Measurements from ENCODE around the gene CCDC60. TPM values are rescaled to one million over a fixed set of nuclear protein-coding genes. Genes with fewer than 3 reads are reported as not detected.

Gene CCDC60
- total RNA-seq, 2 donors from 2014 or later, result not detected

- Mint-ChIP-seq H3K36me3 (ENCODE audit: low read depth) (no peaks in the 10 kb centered on the region), H3K4me1 (no peaks in the 10 kb centered on the region)
Observed at GRCh38 chr12:119365451-119365850, 30.9 kb downstream of the CCDC60 start.

GRCh38 chr12:119366007-119366406 lies 31.5 kb downstream of the CCDC60 start:
- ATAC-seq (replicated peaks), result no peak
- Mint-ChIP-seq H3K27ac (no peak overlapping the region), H3K4me1 (no peaks in the 10 kb centered on the region), H3K9me3 (no peaks in the 10 kb centered on the region), H3K4me3 (no peak overlapping the region), H3K27me3 (peaks cover 12% of the 10 kb centered on the region), H3K36me3 (ENCODE audit: low read depth) (no peaks in the 10 kb centered on the region)

More at GRCh38 chr12:119365451-119365850, 30.9 kb downstream of the CCDC60 start:
- ATAC-seq (replicated peaks), result no peak
- no peak overlapping the region for H3K27ac Mint-ChIP-seq
- H3K4me3 Mint-ChIP-seq, result no peak overlapping the region
- peaks cover 12% of the 10 kb centered on the region for H3K27me3 Mint-ChIP-seq
- no peaks in the 10 kb centered on the region for H3K9me3 Mint-ChIP-seq

DNA sequence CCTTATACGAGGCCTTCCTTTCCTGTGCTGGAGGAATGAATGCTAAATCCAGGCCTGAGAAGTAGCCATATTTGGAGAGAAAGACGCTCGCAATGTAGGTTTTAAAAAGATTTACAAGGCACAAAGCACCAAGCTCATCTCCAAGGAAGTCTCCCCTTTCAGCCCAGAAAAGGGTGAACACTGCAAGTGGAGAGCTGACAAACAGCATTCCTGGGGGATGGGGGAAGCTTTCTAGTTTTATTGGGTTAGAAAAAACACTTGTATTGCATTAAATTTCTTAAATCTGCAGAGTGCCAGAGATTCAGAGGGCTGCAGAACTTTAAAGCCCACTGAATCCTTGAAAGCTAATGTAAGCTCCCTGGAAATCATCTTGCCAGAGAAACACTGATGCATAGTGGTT lies 34.6 kb downstream of the CCDC60 start:
- no peaks in the 10 kb centered on the region for H3K4me1 Mint-ChIP-seq
- no peak overlapping the region for H3K4me3 Mint-ChIP-seq
- H3K9me3 Mint-ChIP-seq, result no peaks in the 10 kb centered on the region
- H3K27ac Mint-ChIP-seq, result no peak overlapping the region
- no peaks in the 10 kb centered on the region for H3K36me3 Mint-ChIP-seq (ENCODE audit: low read depth)
- ATAC-seq (replicated peaks), result no peak
- H3K27me3 Mint-ChIP-seq, result peaks cover 10% of the 10 kb centered on the region

- no peak for ATAC-seq (replicated peaks)
- no peaks in the 10 kb centered on the region for H3K9me3 Mint-ChIP-seq
- peaks cover 12% of the 10 kb centered on the region for H3K27me3 Mint-ChIP-seq
- no peak overlapping the region for H3K27ac Mint-ChIP-seq
- H3K36me3 Mint-ChIP-seq (ENCODE audit: low read depth), result no peaks in the 10 kb centered on the region
- H3K4me1 Mint-ChIP-seq, result no peaks in the 10 kb centered on the region
- H3K4me3 Mint-ChIP-seq, result no peak overlapping the region
Observed at GRCh38 chr12:119369907-119370546, 35.5 kb downstream of the CCDC60 start.

DNA sequence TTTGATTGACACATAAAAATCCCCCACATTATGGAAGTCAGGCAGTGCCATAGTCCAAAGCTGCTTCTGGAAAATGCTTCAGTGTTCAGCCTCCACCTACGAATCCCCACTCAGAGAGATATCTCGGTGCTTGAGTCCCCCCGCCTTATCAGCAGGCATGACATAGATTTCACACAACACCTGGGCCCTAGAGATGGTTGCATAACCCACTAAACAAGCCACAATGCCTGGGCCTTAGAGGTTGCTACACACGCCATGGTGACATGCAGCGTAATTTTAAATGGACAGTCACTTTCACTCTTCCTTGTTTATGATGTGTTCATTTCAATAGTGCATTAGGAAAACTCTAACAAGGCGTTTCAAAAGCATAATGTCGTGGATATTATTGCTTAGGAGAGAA lies 38.0 kb downstream of the CCDC60 start:
- no peak for ATAC-seq (replicated peaks)
- no peak overlapping the region for H3K4me3 Mint-ChIP-seq
- H3K27me3 Mint-ChIP-seq, result peaks cover 14% of the 10 kb centered on the region
- H3K4me1 Mint-ChIP-seq, result no peaks in the 10 kb centered on the region
- H3K36me3 Mint-ChIP-seq (ENCODE audit: low read depth), result no peaks in the 10 kb centered on the region
- H3K9me3 Mint-ChIP-seq, result no peaks in the 10 kb centered on the region
- no peak overlapping the region for H3K27ac Mint-ChIP-seq

DNA sequence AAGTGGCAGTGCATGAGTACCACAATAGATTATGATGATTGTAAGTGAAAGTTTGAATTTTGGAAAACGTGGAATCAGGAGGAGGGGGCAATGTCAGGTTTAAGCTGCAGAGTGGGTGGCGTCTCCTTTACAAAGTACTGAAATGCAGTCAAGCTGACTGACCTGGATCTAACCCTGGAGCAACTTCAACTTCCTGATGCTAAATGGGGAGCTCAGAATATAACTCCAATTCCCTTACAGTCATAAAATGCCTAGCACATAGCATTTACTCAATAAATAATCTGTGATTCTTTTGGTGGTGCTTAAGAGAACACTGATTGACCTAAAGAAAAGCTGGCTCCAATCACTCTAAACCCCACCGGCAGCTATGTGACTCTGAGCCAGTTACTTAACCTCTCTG lies 38.5 kb downstream of the CCDC60 start:
- Mint-ChIP-seq H3K36me3 (ENCODE audit: low read depth) (no peaks in the 10 kb centered on the region), H3K9me3 (no peaks in the 10 kb centered on the region), H3K27me3 (peaks cover 11% of the 10 kb centered on the region), H3K4me1 (no peaks in the 10 kb centered on the region), H3K4me3 (no peak overlapping the region), H3K27ac (no peak overlapping the region)
- no peak for ATAC-seq (replicated peaks)

- Mint-ChIP-seq H3K4me3 (no peak overlapping the region), H3K27me3 (peaks cover 11% of the 10 kb centered on the region), H3K27ac (no peak overlapping the region), H3K36me3 (ENCODE audit: low read depth) (no peaks in the 10 kb centered on the region), H3K4me1 (no peaks in the 10 kb centered on the region), H3K9me3 (no peaks in the 10 kb centered on the region)
- no peak for ATAC-seq (replicated peaks)
Observed at GRCh38 chr12:119373666-119374065, 39.1 kb downstream of the CCDC60 start.

DNA sequence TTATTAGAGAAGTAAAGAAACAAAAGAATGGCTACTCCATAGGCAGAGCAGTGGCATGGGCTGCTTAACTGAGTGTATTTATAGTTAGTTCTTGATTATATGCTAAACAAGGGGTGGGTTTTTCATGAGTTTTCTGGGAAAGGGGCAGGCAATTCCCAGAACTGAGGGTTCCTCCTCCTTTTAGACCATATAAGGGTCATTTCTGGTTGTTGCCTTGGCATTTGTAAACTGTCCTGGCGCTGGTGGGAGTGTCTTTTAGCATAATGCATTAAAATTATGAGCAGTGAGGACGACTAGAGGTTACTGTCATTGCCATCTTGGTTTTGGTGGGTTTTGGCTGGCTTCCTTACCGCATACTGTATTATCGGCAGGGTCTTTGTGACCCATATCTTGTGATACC lies 40.1 kb downstream of the CCDC60 start:
- ATAC-seq (replicated peaks), result no peak
- Mint-ChIP-seq H3K27ac (no peak overlapping the region), H3K36me3 (ENCODE audit: low read depth) (no peaks in the 10 kb centered on the region), H3K4me3 (no peak overlapping the region), H3K9me3 (no peaks in the 10 kb centered on the region), H3K27me3 (peaks cover 11% of the 10 kb centered on the region), H3K4me1 (no peaks in the 10 kb centered on the region)

DNA sequence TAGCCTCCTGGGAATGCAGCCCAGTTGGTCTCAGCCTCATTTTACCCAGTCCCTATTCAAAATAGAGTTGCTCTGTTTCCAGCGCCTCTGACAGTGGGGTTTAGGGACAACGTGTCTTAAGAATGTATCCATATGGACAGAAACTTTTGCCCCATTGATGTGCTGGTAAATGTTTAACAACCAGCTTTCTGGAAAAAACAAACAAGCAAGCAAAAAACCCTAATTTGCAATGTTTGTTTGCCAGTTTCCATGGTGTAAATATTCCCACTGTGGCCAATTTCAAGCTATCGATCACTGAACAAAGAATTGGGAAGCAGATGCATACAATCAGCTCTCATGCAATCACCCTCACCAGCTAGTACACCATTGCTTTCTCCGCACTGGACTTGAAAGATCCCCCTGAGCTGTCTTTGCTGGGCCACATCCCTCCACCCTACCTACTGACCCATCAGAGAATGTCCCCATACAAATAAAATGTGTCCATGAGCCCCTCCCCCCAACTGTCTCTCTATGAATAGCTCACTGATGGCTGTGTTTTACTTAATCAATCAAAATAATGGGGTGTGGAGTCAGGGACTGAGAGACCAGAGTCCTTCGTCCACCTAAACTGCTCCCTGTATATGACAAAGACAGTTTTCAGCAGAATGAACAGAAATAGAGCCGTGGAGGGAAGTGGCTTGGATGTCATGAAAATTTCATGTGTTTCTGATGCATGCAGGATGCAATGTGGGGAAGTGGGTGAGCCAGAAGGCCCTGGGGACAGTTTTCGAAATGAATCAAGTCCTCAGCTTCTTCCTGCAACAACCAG lies 40.8 kb downstream of the CCDC60 start:
- H3K27ac Mint-ChIP-seq, result no peak overlapping the region
- ATAC-seq (replicated peaks), result no peak
- H3K9me3 Mint-ChIP-seq, result no peaks in the 10 kb centered on the region
- H3K4me3 Mint-ChIP-seq, result no peak overlapping the region
- peaks cover 11% of the 10 kb centered on the region for H3K27me3 Mint-ChIP-seq
- no peaks in the 10 kb centered on the region for H3K4me1 Mint-ChIP-seq
- no peaks in the 10 kb centered on the region for H3K36me3 Mint-ChIP-seq (ENCODE audit: low read depth)

GRCh38 chr12:119375883-119376190 lies 41.3 kb downstream of the CCDC60 start:
- Mint-ChIP-seq H3K36me3 (ENCODE audit: low read depth) (no peaks in the 10 kb centered on the region), H3K4me1 (no peaks in the 10 kb centered on the region), H3K9me3 (no peaks in the 10 kb centered on the region), H3K27ac (no peak overlapping the region), H3K4me3 (no peak overlapping the region), H3K27me3 (peaks cover 11% of the 10 kb centered on the region)
- no peak for ATAC-seq (replicated peaks)

DNA sequence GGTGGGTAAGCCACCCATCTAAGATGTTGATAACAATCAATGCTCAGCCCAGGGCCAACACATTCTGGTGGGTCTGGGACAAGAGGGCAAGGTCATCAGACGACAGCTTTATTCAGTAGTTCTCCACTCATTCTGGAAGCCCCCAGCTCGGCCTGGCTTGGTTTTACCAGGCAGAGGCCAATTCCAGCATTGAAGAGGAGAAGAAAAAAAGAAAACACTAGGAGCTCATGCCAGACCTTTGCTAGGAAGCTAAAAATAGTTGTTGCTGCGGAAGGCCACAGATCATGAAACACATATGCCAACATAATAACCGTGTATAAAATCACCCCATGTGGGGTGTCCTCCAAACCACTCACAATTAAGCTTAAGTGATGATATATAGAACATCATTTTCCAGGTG lies 44.4 kb downstream of the CCDC60 start:
- ATAC-seq (replicated peaks), result no peak
- H3K27me3 Mint-ChIP-seq, result peaks cover 11% of the 10 kb centered on the region
- H3K4me1 Mint-ChIP-seq, result no peaks in the 10 kb centered on the region
- no peak overlapping the region for H3K27ac Mint-ChIP-seq
- H3K4me3 Mint-ChIP-seq, result no peak overlapping the region
- peaks cover 4% of the 10 kb centered on the region for H3K9me3 Mint-ChIP-seq
- no peaks in the 10 kb centered on the region for H3K36me3 Mint-ChIP-seq (ENCODE audit: low read depth)

DNA sequence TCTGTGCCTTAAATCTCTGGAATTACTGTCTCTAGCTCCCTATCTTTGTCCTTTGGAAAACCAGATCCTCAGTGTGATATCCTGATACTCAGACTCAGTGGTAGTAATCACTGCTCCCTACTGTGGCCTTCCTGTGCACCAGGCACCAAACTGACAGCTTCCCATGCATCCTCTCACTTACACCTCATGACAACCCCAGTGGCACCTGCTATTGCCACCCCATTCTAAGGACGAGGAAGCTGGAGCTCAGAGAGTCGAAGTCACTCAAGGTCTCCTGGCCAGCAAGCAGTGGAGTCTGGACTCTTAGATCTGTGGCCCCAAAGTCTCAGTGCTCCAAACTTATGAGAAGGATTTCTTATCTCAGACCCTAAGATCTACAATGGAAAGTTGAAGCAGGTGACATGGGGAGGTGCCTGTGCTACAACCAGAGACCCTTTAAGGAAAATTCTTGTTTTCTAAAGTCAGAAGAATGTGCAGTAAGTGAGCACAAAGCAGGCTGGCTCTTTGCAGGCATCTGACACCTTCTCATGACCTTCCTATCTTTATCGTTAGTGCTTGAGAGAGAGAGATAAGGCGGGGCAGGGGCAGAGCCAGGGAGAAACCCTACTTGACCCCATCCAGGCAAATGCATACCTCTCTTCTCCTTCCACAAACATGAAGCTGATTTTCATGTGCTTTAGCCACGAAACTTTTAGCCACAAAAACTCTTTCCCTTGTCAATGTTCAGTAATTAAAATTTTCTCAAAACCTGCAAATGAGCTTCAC lies 47.1 kb downstream of the CCDC60 start:
- Mint-ChIP-seq H3K36me3 (ENCODE audit: low read depth) (no peaks in the 10 kb centered on the region), H3K9me3 (peaks cover 4% of the 10 kb centered on the region), H3K27me3 (peaks cover 4% of the 10 kb centered on the region), H3K4me3 (no peak overlapping the region), H3K4me1 (no peaks in the 10 kb centered on the region), H3K27ac (no peak overlapping the region)
- ATAC-seq (replicated peaks), result no peak

DNA sequence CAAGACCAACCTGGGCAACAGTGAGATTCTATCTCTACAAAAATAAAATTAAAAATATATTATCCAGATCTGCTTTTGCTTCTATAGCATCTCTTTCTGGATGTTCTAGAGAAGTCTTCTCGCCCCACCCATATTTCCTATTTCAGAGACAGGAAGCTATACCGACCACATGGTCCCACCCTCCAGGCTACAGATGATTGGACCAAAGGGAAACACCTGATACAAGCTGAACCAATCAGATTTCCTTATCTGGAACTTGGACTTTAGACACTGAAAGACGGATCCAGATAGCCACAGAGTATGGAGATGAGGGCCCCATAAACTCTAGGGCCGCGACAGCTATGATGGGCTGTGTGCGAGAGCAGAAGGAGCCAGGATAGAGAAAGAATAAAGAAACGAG lies 48.7 kb downstream of the CCDC60 start:
- Mint-ChIP-seq H3K4me3 (no peak overlapping the region), H3K36me3 (ENCODE audit: low read depth) (no peaks in the 10 kb centered on the region), H3K27me3 (peaks cover 7% of the 10 kb centered on the region), H3K4me1 (no peaks in the 10 kb centered on the region), H3K27ac (no peak overlapping the region), H3K9me3 (peaks cover 4% of the 10 kb centered on the region)
- ATAC-seq (replicated peaks), result no peak

DNA sequence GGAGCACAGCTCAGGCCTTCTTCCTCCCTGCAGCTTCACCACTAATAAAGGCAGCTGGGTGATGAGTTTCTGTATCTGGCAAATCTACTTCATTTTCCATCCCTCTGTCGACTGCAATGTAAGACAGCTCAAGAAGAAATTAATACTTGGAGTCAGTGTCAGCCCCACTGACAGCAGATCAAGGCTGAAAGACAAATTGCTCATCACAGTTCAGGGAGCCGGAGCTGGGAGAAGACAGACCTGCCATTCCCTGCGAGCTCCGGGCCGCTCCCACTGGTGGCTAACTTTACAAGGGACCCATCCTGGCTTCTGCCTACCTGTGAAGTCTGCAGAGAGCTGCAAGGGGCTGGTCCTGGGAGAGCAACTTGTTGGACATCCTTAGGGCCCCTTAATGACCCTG lies 49.8 kb downstream of the CCDC60 start:
- H3K27me3 Mint-ChIP-seq, result peaks cover 8% of the 10 kb centered on the region
- no peak overlapping the region for H3K4me3 Mint-ChIP-seq
- H3K27ac Mint-ChIP-seq, result no peak overlapping the region
- no peaks in the 10 kb centered on the region for H3K36me3 Mint-ChIP-seq (ENCODE audit: low read depth)
- no peak for ATAC-seq (replicated peaks)
- peaks cover 4% of the 10 kb centered on the region for H3K9me3 Mint-ChIP-seq
- no peaks in the 10 kb centered on the region for H3K4me1 Mint-ChIP-seq

GRCh38 chr12:119385659-119386058 lies 51.1 kb downstream of the CCDC60 start:
- no peak overlapping the region for H3K27ac Mint-ChIP-seq

More at GRCh38 chr12:119385659-119386058, 51.1 kb downstream of the CCDC60 start:
- Mint-ChIP-seq H3K36me3 (ENCODE audit: low read depth) (no peaks in the 10 kb centered on the region), H3K4me3 (no peak overlapping the region), H3K9me3 (peaks cover 4% of the 10 kb centered on the region), H3K27me3 (peaks cover 11% of the 10 kb centered on the region), H3K4me1 (no peaks in the 10 kb centered on the region)
- no peak for ATAC-seq (replicated peaks)
